GM12878 (cell line): ENCODE data around the gene ATG4A. TPM values are rescaled to one million over a fixed set of nuclear protein-coding genes. Genes with fewer than 3 reads are reported as not detected.

Experiments used
- ATAC-seq: fragments of 200-7000 bp; cut with Tn5 transposase; 3 replicates; pipeline ENCODE4 v1.9.1; 2020; ENCODE audit warnings: mild to moderate bottlenecking, moderate library complexity
- BruUV-seq: library from RNA; stranded (reverse); fragments of 400-500 nt; replicated peaks from 2 replicates; lab custom pipeline; 2021; lab: Mats Ljungman, UMichigan
- CTCF ChIA-PET: fragments of 300-600 bp; sonication (Branson Sonifier 250); formaldehyde crosslinking; extraction: SDS; loops from one replicate; lab custom pipeline; 2021; ENCODE audit warnings: inconsistent platforms; lab: Yijun Ruan, JAX
- POLR2A ChIA-PET: fragments of 350-600 bp; formaldehyde crosslinking; extraction: SDS; loops from one replicate; lab custom pipeline; 2021; ENCODE audit warnings: inconsistent platforms; lab: Charles Lee
- RAD21 ChIA-PET: fragments of 300-600 bp; sonication (Branson Sonifier 250); formaldehyde crosslinking; loops from one replicate; lab custom pipeline; 2023; ENCODE audit warnings: antibody characterized with exemption; ENCODE audit not compliant: unreplicated experiment; lab: Charles Lee
- SMC1A ChIA-PET: fragments of 300-600 bp; sonication (Branson Sonifier 250); formaldehyde crosslinking; loops from one replicate; lab custom pipeline; 2023; ENCODE audit not compliant: unreplicated experiment, uncharacterized antibody; lab: Charles Lee
- DNase-seq: peaks from one replicate; pipeline ENCODE4 v3.0.0-alpha.2; 2011; ENCODE audit warnings: low read depth, low spot score
- FAIRE-seq: peaks from 3 replicates; lab custom pipeline; 2011; peaks lifted over from hg19 to GRCh38; lab: Jason Lieb, UNC
- H2AFZ ChIP-seq: 2 replicates; pipeline ENCODE4 v1.6.0; 2011; ENCODE audit warnings: low read depth, low read length, control low read depth; ENCODE audit not compliant: control insufficient read depth
- H3K27ac ChIP-seq: 2 replicates; pipeline ENCODE4 v1.5.1; 2011; ENCODE audit warnings: control low read depth; ENCODE audit not compliant: control insufficient read depth, insufficient read depth
- H3K27me3 ChIP-seq, 2 experiments: replicated peaks in 1 of 2; 2 replicates each; pipeline versions ENCODE4 v1.6.0 to v1.6.1; 2011; ENCODE audit warnings: low read length in 1 of 2; ENCODE audit not compliant: control insufficient read depth in 2 of 2, insufficient read depth in 2 of 2
- H3K36me3 ChIP-seq, 2 experiments: 2 replicates each; pipeline ENCODE4 v1.5.1; 2011; ENCODE audit warnings: low read length in 1 of 2; ENCODE audit not compliant: control insufficient read depth in 2 of 2, insufficient read depth in 2 of 2
- H3K4me1 ChIP-seq: 2 replicates; pipeline ENCODE4 v1.6.1; 2011; ENCODE audit warnings: mild to moderate bottlenecking, low read length, moderate library complexity, mixed read lengths; ENCODE audit not compliant: control insufficient read depth, insufficient read depth
- H3K4me2 ChIP-seq: 2 replicates; pipeline ENCODE4 v1.6.0; 2011; ENCODE audit warnings: control low read depth; ENCODE audit not compliant: control insufficient read depth, insufficient read depth
- H3K4me3 ChIP-seq: fragments of 200-600 bp; sonication (generic); 2 replicates; pipeline ENCODE4 v1.5.1; 2016
- H3K79me2 ChIP-seq: 2 replicates; pipeline ENCODE4 v1.6.0; 2011; ENCODE audit warnings: low read length; ENCODE audit not compliant: control insufficient read depth, insufficient read depth
- H3K9ac ChIP-seq: 2 replicates; pipeline ENCODE4 v1.8.0; 2011; ENCODE audit warnings: low read length, control low read depth, mixed read lengths; ENCODE audit not compliant: control insufficient read depth, insufficient read depth
- H3K9me3 ChIP-seq: replicated peaks from 3 replicates; pipeline ENCODE4 v1.5.1; 2011; ENCODE audit warnings: mild to moderate bottlenecking, low read length; ENCODE audit not compliant: control insufficient read depth, insufficient read depth
- H4K20me1 ChIP-seq: 2 replicates; pipeline ENCODE4 v1.6.0; 2011; ENCODE audit not compliant: control insufficient read depth, insufficient read depth
- FOXK2 ChIP-seq: fragments of 450-650 bp; IDR thresholded peaks from 2 replicates; pipeline ENCODE4 v1.6.1; 2017; ENCODE audit warnings: mild to moderate bottlenecking, moderate library complexity
- HDAC2 ChIP-seq: fragments of 200-600 bp; sonication (generic); IDR thresholded peaks from 2 replicates; pipeline ENCODE4 v1.6.1; 2017
- HDGF ChIP-seq: fragments of 450-650 bp; IDR thresholded peaks from 2 replicates; pipeline ENCODE4 v1.6.1; 2016; ENCODE audit warnings: antibody characterized with exemption
- JUNB ChIP-seq: IDR thresholded peaks from 2 replicates; pipeline ENCODE4 v1.6.1; 2016; ENCODE audit warnings: antibody characterized with exemption, mild to moderate bottlenecking
- KAT2A ChIP-seq: conservative IDR thresholded peaks from 2 replicates; pipeline ENCODE4 v1.6.1; 2011; ENCODE audit warnings: low read depth, low read length; ENCODE audit not compliant: control insufficient read depth
- MXI1 ChIP-seq: fragments of 150-350 bp; IDR thresholded peaks from 2 replicates; pipeline ENCODE4 v1.6.1; 2011; ENCODE audit warnings: low read depth, mild to moderate bottlenecking, inconsistent platforms, low read length, improper control_type of control experiment
- MYC ChIP-seq: IDR thresholded peaks from 2 replicates; pipeline ENCODE4 v1.6.1; 2011; ENCODE audit warnings: mild to moderate bottlenecking, low read length, moderate library complexity, inconsistent platforms; ENCODE audit not compliant: insufficient read depth, insufficient replicate concordance, insufficient read length, severe bottlenecking
- NR2F1 ChIP-seq: fragments of 450-650 bp; conservative IDR thresholded peaks from 2 replicates; pipeline ENCODE4 v1.6.1; 2017; ENCODE audit warnings: mild to moderate bottlenecking
- PBX3 ChIP-seq: IDR thresholded peaks from 2 replicates; pipeline ENCODE4 v1.6.1; 2011; ENCODE audit warnings: mild to moderate bottlenecking, low read depth, low read length, moderate library complexity; ENCODE audit not compliant: insufficient replicate concordance
- STAT1 ChIP-seq: fragments of 450-650 bp; conservative IDR thresholded peaks from 2 replicates; pipeline ENCODE4 v1.6.1; 2014; ENCODE audit warnings: antibody characterized with exemption, mild to moderate bottlenecking
- TCF7 ChIP-seq: IDR thresholded peaks from 2 replicates; pipeline ENCODE4 v1.6.1; 2014; ENCODE audit warnings: antibody characterized with exemption, borderline replicate concordance
- ZSCAN29 ChIP-seq: fragments of 450-650 bp; IDR thresholded peaks from 2 replicates; pipeline ENCODE4 v1.6.1; 2017; ENCODE audit warnings: mild to moderate bottlenecking, moderate library complexity
- WGBS: methylation state at CpG from one replicate; pipeline ENCODE4 v1.1.6; 2016; ENCODE audit warnings: low lambda C conversion rate; ENCODE audit not compliant: insufficient replicate concordance, insufficient coverage; ENCODE audit errors: missing lambda C conversion rate; 5-methylcytosine and 5-hydroxymethylcytosine counted together
- in situ Hi-C: fragments of 300-500 bp; cut with MboI; formaldehyde crosslinking; loops from 9 replicates; pipeline ENCODE4 v1.14.3; 2018; ENCODE audit warnings: mixed read lengths
- intact Hi-C: fragments of 100-400 bp; cut with micrococcal nuclease; formaldehyde crosslinking; loops from one replicate; pipeline ENCODE4 v1.14.2; 2022; ENCODE audit not compliant: unreplicated experiment
- polyA plus RNA-seq, 11 experiments: library from polyadenylated mRNA; depleted of rRNA in 4 of 11; unstranded in 6 of 11; stranded (reverse) in 5 of 11; fragments of >200 nt; fragmentation: Nextera tagmentation in 4 of 11; fragmentation: Illumina TruSeq in 1 of 11; extraction: Ambion mirVana in 4 of 11; extraction: Trizol in 1 of 11; gene quantifications; 1 replicate in 1 of 11; 2 replicates in 10 of 11; pipeline versions ENCODE4 v1.2.1 to v1.2.3, GENCODE V29; 2011 to 2016; ENCODE audit warnings: inconsistent platforms in 2 of 11, missing spikeins in 2 of 11, low read depth in 1 of 11
- total RNA-seq, 4 experiments: library from RNA; depleted of rRNA in 3 of 4; stranded (reverse); fragments of >200 nt in 3 of 4; fragmentation: Illumina TruSeq in 1 of 4; extraction: Trizol in 1 of 4; gene quantifications; 2 replicates each; pipeline versions ENCODE4 v1.2.1 to v1.2.3, GENCODE V29; 2013 to 2021
- TF ChIP-seq, protein P1 (sequence below): IDR thresholded peaks from 2 replicates; pipeline ENCODE4 v1.6.1; 2011; ENCODE audit warnings: borderline replicate concordance, low read depth, mild to moderate bottlenecking, moderate library complexity, mixed read lengths, low read length; ENCODE audit not compliant: insufficient read depth; ENCODE audit errors: extremely low read length

ATG4A gene
- total and polyA plus RNA-seq, 10 of the 15 experiments (the other 5 are each of a cell fraction or from before 2014, with no cell fraction given), result 9.1 to 22.0 (median 15.5) TPM

GRCh38 chrX:108070891-108071290 lies 20.7 kb upstream of the ATG4A start:
- WGBS, result 9% methylated on average over 4 of the region's 4 CpGs
- ATAC-seq, result peak; percentile 20; the same call in 2 of the 3 replicates
- no peak for TF ChIP-seq HDGF
- no peak for TF ChIP-seq HDAC2
- no peak for TF ChIP-seq TCF7
- TF ChIP-seq JUNB, result no peak
- TF ChIP-seq NR2F1, result no peak
- TF ChIP-seq PBX3, result no peak
- no peak for TF ChIP-seq MXI1
- TF ChIP-seq MYC, result no peak
- TF ChIP-seq KAT2A, result no peak
- TF ChIP-seq ZSCAN29, result no peak
- no peak for TF ChIP-seq FOXK2
- TF ChIP-seq, protein P1, sequence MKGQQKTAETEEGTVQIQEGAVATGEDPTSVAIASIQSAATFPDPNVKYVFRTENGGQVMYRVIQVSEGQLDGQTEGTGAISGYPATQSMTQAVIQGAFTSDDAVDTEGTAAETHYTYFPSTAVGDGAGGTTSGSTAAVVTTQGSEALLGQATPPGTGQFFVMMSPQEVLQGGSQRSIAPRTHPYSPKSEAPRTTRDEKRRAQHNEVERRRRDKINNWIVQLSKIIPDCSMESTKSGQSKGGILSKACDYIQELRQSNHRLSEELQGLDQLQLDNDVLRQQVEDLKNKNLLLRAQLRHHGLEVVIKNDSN, result no peak
- TF ChIP-seq STAT1, result no peak
- Histone ChIP-seq H3K36me3 (no peaks in the 10 kb centered on the region), H3K4me1 (no peaks in the 10 kb centered on the region), H3K79me2 (no peaks in the 10 kb centered on the region), H3K27me3 (peaks cover 0 to 3% of the 10 kb centered on the region in 2 experiments; a peak in 1 of 4 replicates), H4K20me1 (no peaks in the 10 kb centered on the region), H3K27ac (no peak overlapping the region), H3K9ac (no peak overlapping the region), H2AFZ (no peak overlapping the region), H3K4me3 (no peak overlapping the region), H3K9me3 (no peaks in the 10 kb centered on the region), H3K4me2 (no peak overlapping the region)
- RAD21 ChIA-PET, result interaction anchor here (4.1 kb wide), 1 partner anchor 49 kb away, joined by 28 read pairs; no protein-coding TSS in a partner anchor
- POLR2A ChIA-PET, result no interaction called here
- CTCF ChIA-PET, result interaction anchor here (0.7 to 2.1 kb wide), 6 partner anchors 11 to 411 kb away, joined by 3 to 36 read pairs (median 4); no protein-coding TSS in a partner anchor
- SMC1A ChIA-PET, result interaction anchor here (0.9 to 4.0 kb wide), 3 partner anchors 11 to 50 kb away, joined by 3 to 23 read pairs (median 3); no protein-coding TSS in a partner anchor
- FAIRE-seq, result no peak
- DNase-seq, result no peak
- no TSS peak for BruUV-seq
- in situ Hi-C loops (no loop called here), intact Hi-C loops (no loop called here)
